SJCRH30 (cell line): Measurements from ENCODE around the gene PCDHGB3. TPM values are rescaled to one million over a fixed set of nuclear protein-coding genes. Genes with fewer than 3 reads are reported as not detected.
"Not testable (repeated sequence)": the region's sequence is repeated elsewhere in the genome, so short reads cannot be mapped to it uniquely, and the experiment has no call there.

Experiments used
- DNase-seq, 2 experiments: peaks; one replicate each; pipeline ENCODE4 v3.0.0-alpha.2; 2015 to 2020
- H3K27ac ChIP-seq: fragments of 250-450 bp; sonication (Bioruptor Pico); 2 replicates; pipeline ENCODE4 v1.5.1; 2020; ENCODE audit warnings: mild to moderate bottlenecking, moderate library complexity
- H3K27me3 ChIP-seq: fragments of 250-450 bp; sonication (Bioruptor Pico); 2 replicates; pipeline ENCODE4 v1.5.1; 2020; ENCODE audit warnings: mild to moderate bottlenecking, moderate library complexity
- H3K36me3 ChIP-seq: fragments of 250-450 bp; sonication (Bioruptor Pico); 2 replicates; pipeline ENCODE4 v1.5.1; 2020; ENCODE audit warnings: mild to moderate bottlenecking, moderate library complexity
- H3K4me1 ChIP-seq: fragments of 250-450 bp; sonication (Bioruptor Pico); 2 replicates; pipeline ENCODE4 v1.5.1; 2020; ENCODE audit warnings: mild to moderate bottlenecking, moderate library complexity
- H3K4me3 ChIP-seq: fragments of 250-450 bp; sonication (Bioruptor Pico); 2 replicates; pipeline ENCODE4 v1.5.1; 2020; ENCODE audit warnings: mild to moderate bottlenecking, moderate library complexity
- H3K9me3 ChIP-seq: fragments of 250-450 bp; sonication (Bioruptor Pico); replicated peaks from 2 replicates; pipeline ENCODE4 v1.5.1; 2020; ENCODE audit warnings: mild to moderate bottlenecking, moderate library complexity
- total RNA-seq: library from RNA; depleted of rRNA; stranded (reverse); fragments of >200 nt; shearing (Covaris generic); gene quantifications from 2 replicates; pipeline ENCODE4 v1.2.3, GENCODE V29; 2014; rRNA removed

PCDHGB3 gene
- total RNA-seq: 5.2 and 7.4 TPM in 2 replicates

- H3K4me1 ChIP-seq: no peaks in the 10 kb centered on the region
- H3K4me3 ChIP-seq: no peak within 1 kb of the TSS
- DNase-seq: no peak
- H3K36me3 ChIP-seq: peaks cover 65% of the 10 kb centered on the region
- H3K27me3 ChIP-seq: no peaks in the 10 kb centered on the region
- H3K27ac ChIP-seq: no peak within 1 kb of the TSS
- H3K9me3 ChIP-seq: peaks cover 27% of the 10 kb centered on the region
These were observed at the start of gene PCDHGB3 for GRCh38 chr5:141369994-141370848. PCDHGB3 (plus strand) TSS chr5:141370242; CDS start chr5:141370395, 153 bp downstream.

- Histone ChIP-seq H3K27me3 (no peaks in the 10 kb centered on the region), H3K27ac (no peak overlapping the region), H3K4me3 (no peak overlapping the region), H3K9me3 (peaks cover 31% of the 10 kb centered on the region), H3K36me3 (peaks cover 26% of the 10 kb centered on the region), H3K4me1 (no peaks in the 10 kb centered on the region)
- DNase-seq: no peak
These were observed 47.8 kb upstream of the PCDHGB3 start for GRCh38 chr5:141322261-141322660.

GRCh38 chr5:141326088-141326854 is 43.8 kb upstream of the PCDHGB3 start:
- Histone ChIP-seq H3K27me3 (no peaks in the 10 kb centered on the region), H3K4me3 (no peak overlapping the region), H3K27ac (no peak overlapping the region), H3K36me3 (no peaks in the 10 kb centered on the region), H3K9me3 (peaks cover 10% of the 10 kb centered on the region; the same call in 1 of the 2 replicates), H3K4me1 (no peaks in the 10 kb centered on the region)
- no peak for DNase-seq

GRCh38 chr5:141328231-141328630 is 41.8 kb upstream of the PCDHGB3 start:
- Histone ChIP-seq H3K4me1 (no peaks in the 10 kb centered on the region), H3K36me3 (no peaks in the 10 kb centered on the region), H3K27me3 (no peaks in the 10 kb centered on the region), H3K4me3 (no peak overlapping the region), H3K27ac (no peak overlapping the region), H3K9me3 (peaks cover 5% of the 10 kb centered on the region; the same call in 1 of the 2 replicates)
- no peak for DNase-seq

GRCh38 chr5:141330299-141331080 is 39.6 kb upstream of the PCDHGB3 start, which contains the start of gene PCDHGA1:
PCDHGA1 (plus strand) TSS chr5:141330514.
- Histone ChIP-seq H3K4me3 (peak within 1 kb of the TSS; percentile 56), H3K27ac (peak within 1 kb of the TSS; percentile 38; the same call in 1 of the 2 replicates), H3K36me3 (no peaks in the 10 kb centered on the region), H3K27me3 (no peaks in the 10 kb centered on the region), H3K4me1 (no peaks in the 10 kb centered on the region), H3K9me3 (peaks cover 9% of the 10 kb centered on the region; the same call in 1 of the 2 replicates)
- DNase-seq: peak; percentile 62 to 74

GRCh38 chr5:141332571-141332970 is 37.5 kb upstream of the PCDHGB3 start:
- not testable (repeated sequence) for H3K4me1 ChIP-seq, H3K4me3 ChIP-seq, H3K36me3 ChIP-seq, H3K27me3 ChIP-seq, DNase-seq, H3K27ac ChIP-seq
- H3K9me3 ChIP-seq: peaks cover 13% of the 10 kb centered on the region; the same call in 1 of the 2 replicates

- H3K27ac ChIP-seq: no peak within 1 kb of the TSS
- DNase-seq: peak; percentile 31 to 57
- H3K4me3 ChIP-seq: no peak within 1 kb of the TSS
- no peaks in the 10 kb centered on the region for H3K27me3 ChIP-seq
- H3K4me1 ChIP-seq: no peaks in the 10 kb centered on the region
- 0 out of 2 replicates have a peak, but pooled peaks cover 4% of the 10 kb centered on the region for H3K9me3 ChIP-seq
- no peaks in the 10 kb centered on the region for H3K36me3 ChIP-seq
These were observed 31.3 kb upstream of the PCDHGB3 start, which contains the start of gene PCDHGA2 for GRCh38 chr5:141338538-141339306. PCDHGA2 (plus strand) TSS chr5:141338760.

GRCh38 chr5:141340781-141341354 is 29.2 kb upstream of the PCDHGB3 start:
- H3K9me3 ChIP-seq, H3K4me1 ChIP-seq, H3K36me3 ChIP-seq, H3K4me3 ChIP-seq, H3K27me3 ChIP-seq, H3K27ac ChIP-seq, DNase-seq: not testable (repeated sequence)

GRCh38 chr5:141342773-141343172 is 27.3 kb upstream of the PCDHGB3 start:
- Histone ChIP-seq H3K27me3 (no peaks in the 10 kb centered on the region), H3K4me1 (no peaks in the 10 kb centered on the region), H3K4me3 (no peak overlapping the region), H3K36me3 (no peaks in the 10 kb centered on the region), H3K27ac (no peak overlapping the region), H3K9me3 (0 out of 2 replicates have a peak, but pooled peaks cover 3% of the 10 kb centered on the region)
- no peak for DNase-seq

GRCh38 chr5:141343242-141343952 is 26.6 kb upstream of the PCDHGB3 start, which contains the start of gene PCDHGA3:
PCDHGA3 (plus strand) TSS chr5:141343829; CDS start chr5:141344034, 205 bp downstream.
- Histone ChIP-seq H3K27me3 (no peaks in the 10 kb centered on the region), H3K27ac (no peak within 1 kb of the TSS), H3K4me1 (no peaks in the 10 kb centered on the region), H3K36me3 (no peaks in the 10 kb centered on the region), H3K4me3 (no peak within 1 kb of the TSS), H3K9me3 (peaks cover 3% of the 10 kb centered on the region; the same call in 1 of the 2 replicates)
- peak in 1 of 2 experiments; percentile 48 for DNase-seq

GRCh38 chr5:141343953-141344463 is 26.0 kb upstream of the PCDHGB3 start:
- no peaks in the 10 kb centered on the region for H3K36me3 ChIP-seq
- H3K4me3 ChIP-seq: no peak overlapping the region
- no peak overlapping the region for H3K27ac ChIP-seq
- H3K27me3 ChIP-seq: no peaks in the 10 kb centered on the region
- no peak for DNase-seq
- peaks cover 3% of the 10 kb centered on the region; the same call in 1 of the 2 replicates for H3K9me3 ChIP-seq
- H3K4me1 ChIP-seq: no peaks in the 10 kb centered on the region

GRCh38 chr5:141345327-141345726 is 24.7 kb upstream of the PCDHGB3 start:
- H3K27me3 ChIP-seq: no peaks in the 10 kb centered on the region
- H3K4me3 ChIP-seq: no peak overlapping the region
- H3K9me3 ChIP-seq: peaks cover 3% of the 10 kb centered on the region; the same call in 1 of the 2 replicates
- no peak for DNase-seq
- H3K4me1 ChIP-seq: no peaks in the 10 kb centered on the region
- H3K36me3 ChIP-seq: no peaks in the 10 kb centered on the region
- no peak overlapping the region for H3K27ac ChIP-seq

- DNase-seq, H3K36me3 ChIP-seq, H3K27ac ChIP-seq, H3K4me3 ChIP-seq, H3K9me3 ChIP-seq, H3K4me1 ChIP-seq, H3K27me3 ChIP-seq: not testable (repeated sequence)
These were observed 24.0 kb upstream of the PCDHGB3 start for GRCh38 chr5:141346017-141346416.
